Thymus (tissue), 14 donors: ENCODE data around the gene SULT6B1. TPM values are rescaled to one million over a fixed set of nuclear protein-coding genes. Genes with fewer than 3 reads are reported as not detected.
"Not testable (repeated sequence)": the region's sequence is repeated elsewhere in the genome, so short reads cannot be mapped to it uniquely, and the experiment has no call there.

Experiments used
- DNase-seq, 9 donors: peaks; one replicate each; pipeline ENCODE4 v3.0.0-alpha.2; 2013; ENCODE audit warnings: low spot score in 9 of 9, low read depth in 6 of 9, missing footprints in 1 of 9
- H3K27ac ChIP-seq, 2 donors: one replicate each; pipeline ENCODE4 v1.5.1; 2013; ENCODE audit warnings: control low read depth in 1 of 2, low read depth in 1 of 2, low read length in 1 of 2, mild to moderate bottlenecking in 1 of 2, moderate library complexity in 1 of 2
- H3K27me3 ChIP-seq, 2 donors: one replicate each; pipeline ENCODE4 v1.5.1; 2013; ENCODE audit warnings: low read length in 1 of 2; ENCODE audit not compliant: control insufficient read depth in 2 of 2, insufficient read depth in 1 of 2
- H3K36me3 ChIP-seq, 2 donors: one replicate each; pipeline ENCODE4 v1.5.1; 2013; ENCODE audit warnings: low read length in 1 of 2, mild to moderate bottlenecking in 1 of 2, moderate library complexity in 1 of 2; ENCODE audit not compliant: control insufficient read depth in 2 of 2, insufficient read depth in 2 of 2
- H3K4me1 ChIP-seq, 2 donors: one replicate each; pipeline ENCODE4 v1.5.1; 2013; ENCODE audit warnings: low read length in 2 of 2; ENCODE audit not compliant: control insufficient read depth in 2 of 2, insufficient read depth in 2 of 2
- H3K4me3 ChIP-seq, 2 donors: one replicate each; pipeline ENCODE4 v1.5.1; 2013; ENCODE audit warnings: low read length in 2 of 2, control low read depth in 1 of 2, mild to moderate bottlenecking in 1 of 2
- H3K9me3 ChIP-seq, 2 donors: one replicate each; pipeline ENCODE4 v1.5.1; 2013; ENCODE audit warnings: low read length in 1 of 2, mild to moderate bottlenecking in 1 of 2; ENCODE audit not compliant: control insufficient read depth in 2 of 2, insufficient read depth in 1 of 2
- WGBS: extraction: QIAGEN DNeasy Blood & Tissue Kit; methylation state at CpG from one replicate; pipeline ENCODE4 v1.1.7; 2013; 5-methylcytosine and 5-hydroxymethylcytosine counted together
- long read RNA-seq, 10 donors: transcript quantifications; one replicate each; lab custom pipeline, GENCODE V29; 2026
- polyA plus RNA-seq: library from polyadenylated mRNA; stranded (reverse); fragments of 200-250 nt; gene quantifications from one replicate; pipeline ENCODE4 v1.2.3, GENCODE V29; 2013
- total RNA-seq: library from RNA; stranded (reverse); fragments of 120-200 nt; gene quantifications from one replicate; pipeline ENCODE4 v1.2.4, GENCODE V29; 2013
- donor health status: healthy.

Gene SULT6B1, protein sequence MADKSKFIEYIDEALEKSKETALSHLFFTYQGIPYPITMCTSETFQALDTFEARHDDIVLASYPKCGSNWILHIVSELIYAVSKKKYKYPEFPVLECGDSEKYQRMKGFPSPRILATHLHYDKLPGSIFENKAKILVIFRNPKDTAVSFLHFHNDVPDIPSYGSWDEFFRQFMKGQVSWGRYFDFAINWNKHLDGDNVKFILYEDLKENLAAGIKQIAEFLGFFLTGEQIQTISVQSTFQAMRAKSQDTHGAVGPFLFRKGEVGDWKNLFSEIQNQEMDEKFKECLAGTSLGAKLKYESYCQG
- total RNA-seq, result not detected
- polyA plus RNA-seq, result not detected
- long read RNA-seq, donor 1, result 0 reads
- long read RNA-seq, donor 2, partial matches to known transcripts, result 31 of 31 reads
- long read RNA-seq, donor 2, other reads (novel, unspliced or antisense), result 0 of 31 reads
- long read RNA-seq, donor 3, result 0 reads
- long read RNA-seq, donor 4, result 0 reads
- long read RNA-seq, donor 5, partial matches to known transcripts, result 8 of 19 reads
- long read RNA-seq, donor 5, other reads (novel, unspliced or antisense), result 11 of 19 reads
- long read RNA-seq, donor 6, partial matches to known transcripts, result 7 of 7 reads
- long read RNA-seq, donor 6, other reads (novel, unspliced or antisense), result 0 of 7 reads
- long read RNA-seq, donor 7, result 0 reads
- long read RNA-seq, donor 8, result 0 reads
- long read RNA-seq, donor 9, result 0 reads
- long read RNA-seq, donor 10, result 0 reads

DNA sequence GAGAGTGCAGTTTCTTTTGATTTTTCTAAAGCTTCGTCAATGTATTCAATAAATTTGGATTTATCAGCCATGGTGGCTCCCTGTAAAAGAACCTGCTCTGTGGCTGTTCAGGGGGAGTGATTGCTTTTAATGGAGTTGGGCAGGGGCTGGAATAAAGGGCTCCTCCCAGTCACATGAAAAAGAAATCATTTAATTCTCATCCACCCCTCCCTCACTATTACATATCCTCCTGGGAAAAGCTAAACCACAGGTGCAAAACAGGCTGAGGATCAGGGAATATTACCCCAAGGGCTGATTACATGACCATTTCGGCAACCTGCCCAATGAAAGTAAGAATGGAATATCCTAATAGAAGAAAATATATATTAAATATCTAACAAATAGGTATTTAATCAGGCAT is at the start of gene SULT6B1:
SULT6B1 (minus strand) TSS at position 101 of the 400 bp plus-strand sequence; CDS start at position 71, 30 bp downstream.
- H3K27me3 ChIP-seq, result peaks cover 0 to 3% of the 10 kb centered on the region in 2 donors
- no peak for DNase-seq
- no peaks in the 10 kb centered on the region for H3K9me3 ChIP-seq
- no peak within 1 kb of the TSS for H3K4me3 ChIP-seq
- no peaks in the 10 kb centered on the region for H3K4me1 ChIP-seq
- no peak within 1 kb of the TSS for H3K27ac ChIP-seq
- no peaks in the 10 kb centered on the region for H3K36me3 ChIP-seq
- WGBS, result 94% methylated on average over 2 of the region's 2 CpGs

DNA sequence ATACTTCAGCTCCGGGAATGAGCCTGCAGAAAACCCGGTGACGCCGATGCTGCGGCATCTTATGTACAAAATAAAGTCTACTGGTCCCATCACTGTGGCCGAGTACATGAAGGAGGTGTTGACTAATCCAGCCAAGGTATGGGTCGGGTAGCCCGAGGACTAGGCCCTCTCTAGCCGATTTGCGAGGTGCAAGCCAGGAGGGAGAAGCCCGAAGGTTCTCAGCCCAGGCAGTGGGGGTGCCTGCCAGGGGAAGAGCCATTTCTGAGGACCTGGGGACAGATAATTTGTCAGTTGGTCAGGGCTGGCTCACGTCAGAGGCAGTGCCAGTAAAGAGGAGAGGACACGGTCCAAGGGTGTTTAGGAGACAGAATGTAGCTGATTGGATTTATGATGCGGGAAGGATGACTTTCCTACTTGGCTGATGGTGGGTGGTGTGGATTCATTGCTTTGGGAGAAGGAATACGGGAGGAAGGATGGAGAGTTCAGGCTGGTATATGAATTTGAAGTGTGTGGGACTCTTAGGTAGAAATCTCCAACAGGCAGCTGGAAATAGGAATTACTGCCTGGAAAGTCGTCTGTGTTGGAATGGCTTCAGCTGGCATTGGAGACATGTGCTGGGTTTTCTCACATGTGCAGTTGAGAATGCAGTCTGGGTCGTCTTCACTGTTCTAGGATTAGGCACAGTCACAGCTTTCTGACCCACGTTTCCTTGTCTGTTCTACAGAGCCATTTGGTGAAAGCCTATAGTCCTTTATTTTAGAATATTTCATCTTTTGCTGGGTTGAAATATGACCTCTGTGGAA is 43.9 kb upstream of the SULT6B1 start:
- Histone ChIP-seq H3K4me3 (peak overlapping the region; percentile 74 to 80), H3K9me3 (no peaks in the 10 kb centered on the region), H3K36me3 (peaks cover 13 to 15% of the 10 kb centered on the region in 2 donors), H3K27ac (peak overlapping the region in 1 of 2 donors; percentile 91), H3K27me3 (no peaks in the 10 kb centered on the region), H3K4me1 (peaks cover 17 to 21% of the 10 kb centered on the region in 2 donors)
- DNase-seq, result no peak
- WGBS, result 30% methylated on average over 18 of the region's 18 CpGs

DNA sequence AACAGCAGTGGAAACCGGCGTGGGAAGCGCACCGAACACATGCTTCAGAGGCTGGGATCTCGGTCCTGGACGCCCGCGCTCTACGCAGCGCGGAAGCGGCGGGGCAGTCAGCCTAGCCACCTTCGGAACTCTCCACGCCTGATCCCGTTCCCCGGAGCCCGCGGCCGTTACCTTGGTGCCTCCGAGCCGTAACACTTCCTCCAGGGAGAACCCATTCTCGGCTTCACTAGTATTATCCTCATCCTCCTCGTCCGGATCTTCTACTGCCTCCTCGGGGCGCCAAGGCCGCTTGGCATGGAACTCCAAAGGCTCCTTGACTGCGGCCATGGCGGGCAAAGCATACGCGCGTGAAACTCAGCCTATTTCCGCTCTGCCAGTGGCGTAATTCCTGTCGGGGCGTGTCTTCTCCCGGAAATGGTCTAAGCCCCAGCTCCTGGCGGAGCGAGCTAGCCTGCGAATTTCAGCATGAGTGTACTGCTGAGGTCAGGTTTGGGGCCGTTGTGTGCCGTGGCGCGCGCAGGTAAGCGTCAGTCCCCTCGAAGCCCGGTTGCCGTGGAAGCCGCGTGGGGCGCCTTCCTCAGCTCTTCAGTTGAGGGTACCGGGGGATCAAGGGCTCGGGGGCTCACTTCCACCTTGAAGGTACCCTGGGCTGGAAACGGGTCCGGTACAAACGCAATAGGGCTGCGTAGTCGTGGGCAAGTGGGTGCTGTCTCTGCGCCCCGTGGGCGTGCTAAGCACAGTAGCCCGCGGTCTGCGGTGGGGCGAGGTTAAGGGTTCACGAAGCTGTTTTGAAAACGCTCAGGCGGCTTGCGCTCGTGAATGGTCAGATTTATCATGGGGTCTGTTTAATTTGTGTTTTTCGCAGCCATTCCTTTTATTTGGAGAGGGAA is 43.0 kb upstream of the SULT6B1 start, which contains the start of the genes CEBPZ and NDUFAF7:
CEBPZ (minus strand) TSS at position 356 of the 890 bp plus-strand sequence; CDS start at position 327, 29 bp downstream.
NDUFAF7 (plus strand) TSS at position 418 of the 890 bp plus-strand sequence; CDS start at position 466, 48 bp downstream.
- under 1% methylated on average over 73 of the region's 73 CpGs for WGBS
- H3K36me3 ChIP-seq, result peaks cover 20 to 22% of the 10 kb centered on the region in 2 donors
- DNase-seq, result peak; percentile 76 to 94 (median 84)
- H3K9me3 ChIP-seq, result no peaks in the 10 kb centered on the region
- H3K4me3 ChIP-seq, result peak within 1 kb of the TSS; percentile 74 to 80
- H3K27me3 ChIP-seq, result no peaks in the 10 kb centered on the region
- H3K4me1 ChIP-seq, result peaks cover 17 to 21% of the 10 kb centered on the region in 2 donors
- H3K27ac ChIP-seq, result peak within 1 kb of the TSS; percentile 91 to 96

DNA sequence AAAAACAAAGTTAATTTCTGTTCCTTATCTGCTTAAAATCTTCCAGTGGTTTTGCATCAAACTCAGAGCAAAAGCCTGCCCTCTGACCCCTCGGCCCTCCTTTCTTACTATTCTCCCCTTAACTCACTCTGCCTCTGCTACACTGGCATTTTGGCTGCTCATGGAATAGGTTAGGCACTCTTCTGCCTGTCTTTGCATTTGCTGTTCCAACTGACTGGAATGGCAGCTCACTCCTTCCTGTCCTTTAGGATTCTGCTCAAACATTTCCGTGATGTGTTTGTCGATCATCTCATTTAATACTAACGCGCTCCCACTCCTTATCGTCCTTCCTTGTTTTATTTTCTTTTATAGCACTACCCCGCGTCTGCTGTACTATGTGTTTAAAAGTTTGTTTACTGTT is 42.1 kb upstream of the SULT6B1 start:
- Histone ChIP-seq H3K4me3 (peak overlapping the region; percentile 74 to 80), H3K27ac (peak overlapping the region in 1 of 2 donors; percentile 91), H3K27me3 (no peaks in the 10 kb centered on the region), H3K4me1 (peaks cover 17 to 21% of the 10 kb centered on the region in 2 donors), H3K9me3 (no peaks in the 10 kb centered on the region), H3K36me3 (peaks cover 20 to 22% of the 10 kb centered on the region in 2 donors)
- 2% methylated on average over 8 of the region's 8 CpGs for WGBS
- no peak for DNase-seq

DNA sequence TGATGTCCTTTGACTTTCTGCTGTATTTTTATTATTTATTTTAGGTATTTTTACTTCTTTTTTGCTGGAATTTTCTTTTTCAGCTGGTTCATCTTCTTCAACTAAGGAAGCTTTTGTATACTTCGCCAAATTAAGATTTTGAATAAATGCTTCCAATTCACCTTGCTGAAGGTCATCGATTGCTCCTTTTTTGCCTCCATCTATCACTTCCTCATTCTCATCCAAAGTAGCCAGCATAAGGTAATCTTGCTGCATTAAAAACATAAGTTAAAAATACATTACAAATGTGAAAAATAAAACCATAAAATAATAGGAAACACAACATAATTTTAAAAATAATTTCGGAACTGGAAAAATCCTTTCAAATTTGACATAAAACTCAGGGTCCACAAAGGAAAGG is 40.3 kb upstream of the SULT6B1 start:
- Histone ChIP-seq H3K4me1 (peaks cover 17 to 21% of the 10 kb centered on the region in 2 donors), H3K27me3 (no peaks in the 10 kb centered on the region), H3K27ac (no peak overlapping the region), H3K4me3 (no peak overlapping the region), H3K36me3 (peaks cover 12 to 26% of the 10 kb centered on the region in 2 donors), H3K9me3 (no peaks in the 10 kb centered on the region)
- WGBS, result over 99% methylated on average over 3 of the region's 3 CpGs
- no peak for DNase-seq

DNA sequence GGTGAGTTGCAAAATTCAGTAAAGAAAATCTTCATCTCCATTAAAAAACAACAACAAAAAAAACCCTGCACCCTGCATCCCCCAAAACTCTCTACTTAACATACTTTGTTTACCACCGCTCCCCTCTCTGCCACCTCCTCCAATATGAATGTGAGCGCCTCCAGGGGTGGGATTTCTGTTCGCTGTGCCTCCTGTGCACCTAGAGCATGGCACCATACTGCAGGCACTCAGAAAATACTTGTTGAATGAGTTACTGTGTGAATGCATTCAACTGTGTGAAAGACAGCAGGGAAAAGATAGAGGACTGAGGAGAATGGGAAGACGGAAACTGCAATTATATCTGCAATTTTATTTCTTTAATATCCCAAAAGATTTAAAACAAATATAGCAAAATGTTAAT is 38.4 kb upstream of the SULT6B1 start:
- WGBS, result 99% methylated on average over 4 of the region's 4 CpGs
- H3K4me3 ChIP-seq, result no peak overlapping the region
- no peaks in the 10 kb centered on the region for H3K27me3 ChIP-seq
- peaks cover 17 to 44% of the 10 kb centered on the region in 2 donors for H3K36me3 ChIP-seq
- DNase-seq, result no peak
- H3K27ac ChIP-seq, result no peak overlapping the region
- H3K9me3 ChIP-seq, result no peaks in the 10 kb centered on the region
- H3K4me1 ChIP-seq, result peaks cover 6 to 10% of the 10 kb centered on the region in 2 donors

DNA sequence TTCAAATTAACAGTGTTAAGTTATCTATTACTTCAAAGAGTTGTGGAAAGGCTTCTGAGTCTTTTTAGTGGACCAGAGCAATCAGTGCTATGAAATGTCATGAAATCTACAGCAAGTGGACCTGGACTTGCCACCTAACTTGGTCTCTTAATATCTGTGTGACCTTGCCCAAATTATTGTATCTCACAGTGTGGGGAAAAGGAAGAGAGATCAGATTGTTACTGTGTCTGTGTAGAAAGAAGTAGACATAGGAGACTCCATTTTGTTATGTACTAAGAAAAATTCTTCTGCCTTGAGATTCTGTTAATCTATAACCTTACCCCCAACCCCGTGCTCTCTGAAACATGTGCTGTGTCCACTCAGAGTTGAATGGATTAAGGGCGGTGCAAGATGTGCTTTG is 36.7 kb upstream of the SULT6B1 start:
- no CpG with 5 or more reads among the region's 2 CpGs for WGBS
- DNase-seq, H3K27ac ChIP-seq, H3K27me3 ChIP-seq, H3K9me3 ChIP-seq, H3K4me3 ChIP-seq, H3K4me1 ChIP-seq: not testable (repeated sequence)
- peaks cover 24 to 60% of the 10 kb centered on the region in 2 donors for H3K36me3 ChIP-seq

DNA sequence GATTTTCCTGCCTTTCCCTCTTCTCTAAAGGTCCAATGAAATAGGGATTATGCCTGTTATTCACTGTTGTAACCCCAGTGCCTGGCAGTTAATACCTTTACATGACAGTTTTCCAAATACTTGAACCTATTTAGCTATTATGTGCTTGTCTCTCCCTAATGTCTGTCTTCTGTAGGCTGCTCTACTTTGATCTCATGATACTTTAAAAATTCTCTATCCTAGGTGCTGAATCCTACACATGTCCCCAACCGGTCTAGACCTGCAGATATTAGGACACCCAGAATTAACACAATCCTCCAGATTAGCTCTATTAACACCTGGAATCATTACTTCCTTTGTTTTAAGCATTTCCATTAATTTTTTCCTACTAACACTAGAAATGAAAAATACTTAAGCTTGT is 35.6 kb upstream of the SULT6B1 start:
- no peak overlapping the region for H3K27ac ChIP-seq
- DNase-seq, result no peak
- no peaks in the 10 kb centered on the region for H3K4me1 ChIP-seq
- whole genome bisulfite sequencing, result 95% methylated on average over 1 of the region's 1 CpG
- no peaks in the 10 kb centered on the region for H3K9me3 ChIP-seq
- H3K36me3 ChIP-seq, result peaks cover 28 to 64% of the 10 kb centered on the region in 2 donors
- no peak overlapping the region for H3K4me3 ChIP-seq
- no peaks in the 10 kb centered on the region for H3K27me3 ChIP-seq
